Measurements from ENCODE around the gene CD109.
"Not testable (repeated sequence)": the region's sequence is repeated elsewhere in the genome, so short reads cannot be mapped to it uniquely, and the experiment has no call there.

GRCh38 chr6:73805221-73805620, 109.2 kb downstream of the CD109 start:
- not testable (repeated sequence) for TF ChIP-seq CTCF (IDR thresholded peaks at IDR 0.05; ENCODE audit: poor library complexity, severe bottlenecking); EZH2 (IDR thresholded peaks at IDR 0.05; ENCODE audit: borderline replicate concordance, insufficient read depth, low read length, poor library complexity, severe bottlenecking); SMC3 (conservative IDR thresholded peaks at IDR 0.05; ENCODE audit: poor library complexity); POLR2AphosphoS5 (IDR thresholded peaks at IDR 0.05); EP300 (conservative IDR thresholded peaks at IDR 0.05; ENCODE audit: poor library complexity, severe bottlenecking); MXI1 (conservative IDR thresholded peaks at IDR 0.05; ENCODE audit: poor library complexity, severe bottlenecking); TAF1 (IDR thresholded peaks at IDR 0.05; ENCODE audit: low read depth); REST (IDR thresholded peaks at IDR 0.05; ENCODE audit: borderline replicate concordance)
